Spinal cord (tissue), 10 donors: ENCODE measurements around the gene SFTPA2. TPM values are rescaled to one million over a fixed set of nuclear protein-coding genes. Genes with fewer than 3 reads are reported as not detected.
"Not testable (repeated sequence)": the region's sequence is repeated elsewhere in the genome, so short reads cannot be mapped to it uniquely, and the experiment has no call there.

Source experiments
- DNase-seq, 6 donors: peaks; one replicate each; pipeline versions ENCODE4 v3.0.0 to v3.0.0-alpha.2; 2013 to 2015; ENCODE audit warnings: low spot score in 6 of 6, low read depth in 4 of 6
- H3K27ac ChIP-seq: one replicate; pipeline ENCODE4 v1.5.1; 2013; ENCODE audit warnings: low read depth, low read length, control low read depth
- H3K27me3 ChIP-seq: one replicate; pipeline ENCODE4 v1.6.1; 2013; ENCODE audit warnings: low read length; ENCODE audit not compliant: control insufficient read depth, insufficient read depth
- H3K36me3 ChIP-seq: one replicate; pipeline ENCODE4 v1.6.1; 2013; ENCODE audit warnings: low read length; ENCODE audit not compliant: control insufficient read depth, insufficient read depth
- H3K4me1 ChIP-seq: one replicate; pipeline ENCODE4 v1.6.1; 2013; ENCODE audit warnings: low read length; ENCODE audit not compliant: control insufficient read depth, insufficient read depth
- H3K4me3 ChIP-seq: one replicate; pipeline ENCODE4 v1.5.1; 2013; ENCODE audit warnings: low read depth, low read length, control low read depth
- H3K9me3 ChIP-seq: one replicate; pipeline ENCODE4 v1.6.1; 2013; ENCODE audit warnings: low read length; ENCODE audit not compliant: control insufficient read depth, insufficient read depth
- WGBS: methylation state at CpG from one replicate; pipeline ENCODE4 v1.1.5; 2013; ENCODE audit warnings: missing lambda C conversion rate; ENCODE audit not compliant: insufficient coverage; 5-methylcytosine and 5-hydroxymethylcytosine counted together
- polyA plus RNA-seq, 2 donors: library from polyadenylated mRNA; unstranded; fragments of 120-200 nt; gene quantifications; one replicate each; pipeline ENCODE4 v1.2.1, GENCODE V29; 2013; ENCODE audit not compliant: insufficient read length in 2 of 2
- total RNA-seq, 2 donors: library from RNA; depleted of rRNA in 1 of 2; stranded (reverse); fragments of 120-200 nt in 1 of 2; fragments of >200 nt in 1 of 2; gene quantifications; one replicate each; pipeline versions ENCODE4 v1.2.3 to v1.2.4, GENCODE V29; 2013 to 2014
- donor health status: healthy.

The SFTPA2 gene
- total and polyA plus RNA-seq, 4 donors, result 0.11 to 0.57 (median 0.18) TPM

- H3K27me3 ChIP-seq, H3K4me1 ChIP-seq, DNase-seq, H3K36me3 ChIP-seq, H3K4me3 ChIP-seq, H3K27ac ChIP-seq, H3K9me3 ChIP-seq: not testable (repeated sequence)
- WGBS, result no CpG with 5 or more reads among the region's 3 CpGs
Observed at GRCh38 chr10:79544408-79544807, 15.8 kb downstream of the SFTPA2 start.

- Histone ChIP-seq H3K4me1 (no peaks in the 10 kb centered on the region), H3K9me3 (peaks cover 2% of the 10 kb centered on the region), H3K4me3 (no peak overlapping the region), H3K36me3 (no peaks in the 10 kb centered on the region), H3K27me3 (no peaks in the 10 kb centered on the region), H3K27ac (no peak overlapping the region)
- no peak for DNase-seq
- no CpG with 5 or more reads among the region's 2 CpGs for WGBS
Observed at GRCh38 chr10:79542626-79543025, 17.6 kb downstream of the SFTPA2 start.

GRCh38 chr10:79540930-79541329, 19.3 kb downstream of the SFTPA2 start:
- WGBS, result no CpG with 5 or more reads among the region's 1 CpG
- H3K27ac ChIP-seq, H3K36me3 ChIP-seq, H3K9me3 ChIP-seq, H3K27me3 ChIP-seq, DNase-seq, H3K4me1 ChIP-seq, H3K4me3 ChIP-seq: not testable (repeated sequence)

GRCh38 chr10:79538311-79538710, 21.9 kb downstream of the SFTPA2 start:
- not testable (repeated sequence) for DNase-seq, H3K27me3 ChIP-seq, H3K9me3 ChIP-seq, H3K4me3 ChIP-seq, H3K4me1 ChIP-seq, H3K27ac ChIP-seq, H3K36me3 ChIP-seq
- 63% methylated on average over 2 of the region's 6 CpGs for WGBS

GRCh38 chr10:79533903-79534175, 26.4 kb downstream of the SFTPA2 start:
- not testable (repeated sequence) for H3K9me3 ChIP-seq, H3K27me3 ChIP-seq, H3K4me1 ChIP-seq, H3K36me3 ChIP-seq, H3K4me3 ChIP-seq, DNase-seq, H3K27ac ChIP-seq
- WGBS, result no CpG with 5 or more reads among the region's 5 CpGs

- not testable (repeated sequence) for H3K9me3 ChIP-seq, H3K27me3 ChIP-seq, H3K36me3 ChIP-seq, DNase-seq, H3K4me1 ChIP-seq, H3K27ac ChIP-seq, H3K4me3 ChIP-seq
- WGBS, result 60% methylated on average over 1 of the region's 11 CpGs
Observed at GRCh38 chr10:79533142-79533902, 26.9 kb downstream of the SFTPA2 start.

DNA sequence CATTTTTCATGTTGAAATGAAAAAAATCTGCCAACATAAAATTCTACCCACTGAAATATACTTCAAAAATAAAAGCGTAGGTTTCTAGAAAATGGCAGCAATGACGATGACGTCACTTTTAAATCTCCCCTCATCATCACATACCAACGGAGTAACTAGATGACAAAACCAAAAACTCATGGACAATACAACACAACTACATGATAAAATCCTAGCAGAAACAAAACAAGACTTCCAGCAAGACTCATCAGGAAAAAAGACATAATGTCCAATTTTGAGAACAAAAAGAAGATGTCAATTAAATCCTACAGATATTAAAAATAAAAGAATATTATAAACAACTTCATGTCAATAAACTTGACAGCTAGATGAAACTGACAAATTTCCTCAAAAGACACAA, 31.9 kb downstream of the SFTPA2 start:
- not testable (repeated sequence) for H3K4me3 ChIP-seq, H3K27ac ChIP-seq, H3K27me3 ChIP-seq, H3K4me1 ChIP-seq, H3K9me3 ChIP-seq, H3K36me3 ChIP-seq, DNase-seq
- no CpG with 5 or more reads among the region's 4 CpGs for WGBS

DNA sequence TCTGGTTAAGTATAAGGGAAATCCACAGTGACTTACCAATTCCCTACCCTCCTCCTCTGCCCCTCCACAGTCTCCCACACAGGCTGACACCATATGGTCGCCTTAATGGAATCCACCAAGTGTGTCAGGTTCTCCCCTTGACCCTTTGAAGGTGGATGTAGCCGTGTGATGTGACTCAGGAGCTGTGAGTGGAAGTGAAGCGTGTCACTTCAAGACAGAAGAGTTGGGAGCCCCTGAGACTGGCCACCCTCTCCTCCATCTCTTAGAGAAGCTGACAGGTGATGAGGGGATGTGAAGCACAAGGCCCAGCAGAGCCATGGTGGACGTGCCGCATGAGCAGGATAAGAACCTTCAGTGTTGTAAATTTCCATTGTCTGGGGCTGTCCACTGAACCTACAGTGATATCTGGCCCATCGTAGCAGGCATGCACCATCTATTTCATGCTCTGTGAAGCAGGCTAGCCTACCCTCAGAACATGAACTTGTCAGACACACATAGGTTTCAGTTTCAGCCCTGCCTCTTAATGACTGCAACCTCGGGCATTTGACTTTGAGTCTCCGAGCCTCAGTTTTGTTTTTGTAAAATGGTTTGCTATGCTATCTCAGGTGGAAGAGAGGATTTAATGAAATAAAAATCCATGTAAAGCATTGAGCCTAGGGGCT, 35.0 kb downstream of the SFTPA2 start:
- H3K27me3 ChIP-seq, H3K27ac ChIP-seq, DNase-seq, H3K4me3 ChIP-seq, H3K4me1 ChIP-seq, H3K9me3 ChIP-seq, H3K36me3 ChIP-seq: not testable (repeated sequence)
- WGBS, result no CpG with 5 or more reads among the region's 8 CpGs

GRCh38 chr10:79523157-79523853, 36.9 kb downstream of the SFTPA2 start:
- not testable (repeated sequence) for H3K36me3 ChIP-seq, H3K9me3 ChIP-seq, H3K4me1 ChIP-seq, H3K27ac ChIP-seq, DNase-seq, H3K4me3 ChIP-seq, H3K27me3 ChIP-seq
- WGBS, result 80% methylated on average over 1 of the region's 13 CpGs

GRCh38 chr10:79522464-79522863, 37.7 kb downstream of the SFTPA2 start:
- not testable (repeated sequence) for H3K27me3 ChIP-seq, H3K27ac ChIP-seq
- WGBS, result 94% methylated on average over 1 of the region's 4 CpGs

More at GRCh38 chr10:79522464-79522863, 37.7 kb downstream of the SFTPA2 start:
- DNase-seq, H3K36me3 ChIP-seq, H3K9me3 ChIP-seq, H3K4me1 ChIP-seq, H3K4me3 ChIP-seq: not testable (repeated sequence)
